GM12874 (cell line): Measurements from ENCODE around the gene KAT7.

Experiments used
- TF ChIP-seq, protein P1 (sequence below): IDR thresholded peaks from 2 replicates; pipeline ENCODE4 v1.5.1; 2011; ENCODE audit warnings: low read depth, mild to moderate bottlenecking, control low read depth, low read length, moderate library complexity; ENCODE audit not compliant: insufficient read depth

KAT7 gene

DNA sequence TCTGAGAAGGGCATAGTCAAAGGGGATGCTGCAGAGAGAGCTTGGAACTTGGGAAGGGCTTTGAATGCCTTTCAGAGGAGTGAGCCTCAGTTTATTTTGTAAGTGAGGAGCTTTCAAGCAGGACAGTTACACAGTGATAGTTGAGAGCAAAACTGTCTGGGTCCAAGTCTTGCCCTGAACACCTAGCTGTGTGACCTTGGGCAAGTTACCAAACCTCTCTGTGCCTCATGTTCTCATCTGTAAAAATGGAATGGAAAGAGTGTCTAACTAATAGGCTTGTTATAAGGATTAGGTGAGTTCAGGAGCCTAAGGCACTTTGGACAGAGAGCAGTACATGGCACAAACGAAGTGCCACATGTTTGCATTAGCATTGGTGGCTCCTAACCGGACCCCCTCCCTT lies 86.4 kb downstream of the KAT7 start:
- TF ChIP-seq, protein P1, sequence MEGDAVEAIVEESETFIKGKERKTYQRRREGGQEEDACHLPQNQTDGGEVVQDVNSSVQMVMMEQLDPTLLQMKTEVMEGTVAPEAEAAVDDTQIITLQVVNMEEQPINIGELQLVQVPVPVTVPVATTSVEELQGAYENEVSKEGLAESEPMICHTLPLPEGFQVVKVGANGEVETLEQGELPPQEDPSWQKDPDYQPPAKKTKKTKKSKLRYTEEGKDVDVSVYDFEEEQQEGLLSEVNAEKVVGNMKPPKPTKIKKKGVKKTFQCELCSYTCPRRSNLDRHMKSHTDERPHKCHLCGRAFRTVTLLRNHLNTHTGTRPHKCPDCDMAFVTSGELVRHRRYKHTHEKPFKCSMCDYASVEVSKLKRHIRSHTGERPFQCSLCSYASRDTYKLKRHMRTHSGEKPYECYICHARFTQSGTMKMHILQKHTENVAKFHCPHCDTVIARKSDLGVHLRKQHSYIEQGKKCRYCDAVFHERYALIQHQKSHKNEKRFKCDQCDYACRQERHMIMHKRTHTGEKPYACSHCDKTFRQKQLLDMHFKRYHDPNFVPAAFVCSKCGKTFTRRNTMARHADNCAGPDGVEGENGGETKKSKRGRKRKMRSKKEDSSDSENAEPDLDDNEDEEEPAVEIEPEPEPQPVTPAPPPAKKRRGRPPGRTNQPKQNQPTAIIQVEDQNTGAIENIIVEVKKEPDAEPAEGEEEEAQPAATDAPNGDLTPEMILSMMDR, result no peak

DNA sequence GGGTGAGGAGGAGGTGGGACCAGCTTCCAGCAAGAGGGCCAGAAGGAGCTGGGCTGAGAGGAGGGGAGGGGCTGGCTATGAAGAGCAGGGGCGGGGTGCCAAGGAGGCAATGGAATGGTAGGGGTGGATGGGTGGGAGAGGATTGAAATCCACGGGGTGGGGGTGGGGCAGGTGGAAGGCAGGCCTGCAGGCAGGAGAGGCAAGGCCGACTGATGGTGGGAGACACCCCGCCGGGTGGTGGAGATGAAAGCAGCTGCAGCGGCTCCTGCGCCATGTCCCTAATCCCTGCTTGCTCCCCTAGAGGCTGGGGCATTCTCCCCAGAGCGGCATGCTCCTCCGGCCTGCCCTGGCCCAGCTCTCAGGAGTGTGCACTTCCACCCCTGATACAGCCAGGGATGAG lies 87.2 kb downstream of the KAT7 start:
- TF ChIP-seq, protein P1, result no peak

DNA sequence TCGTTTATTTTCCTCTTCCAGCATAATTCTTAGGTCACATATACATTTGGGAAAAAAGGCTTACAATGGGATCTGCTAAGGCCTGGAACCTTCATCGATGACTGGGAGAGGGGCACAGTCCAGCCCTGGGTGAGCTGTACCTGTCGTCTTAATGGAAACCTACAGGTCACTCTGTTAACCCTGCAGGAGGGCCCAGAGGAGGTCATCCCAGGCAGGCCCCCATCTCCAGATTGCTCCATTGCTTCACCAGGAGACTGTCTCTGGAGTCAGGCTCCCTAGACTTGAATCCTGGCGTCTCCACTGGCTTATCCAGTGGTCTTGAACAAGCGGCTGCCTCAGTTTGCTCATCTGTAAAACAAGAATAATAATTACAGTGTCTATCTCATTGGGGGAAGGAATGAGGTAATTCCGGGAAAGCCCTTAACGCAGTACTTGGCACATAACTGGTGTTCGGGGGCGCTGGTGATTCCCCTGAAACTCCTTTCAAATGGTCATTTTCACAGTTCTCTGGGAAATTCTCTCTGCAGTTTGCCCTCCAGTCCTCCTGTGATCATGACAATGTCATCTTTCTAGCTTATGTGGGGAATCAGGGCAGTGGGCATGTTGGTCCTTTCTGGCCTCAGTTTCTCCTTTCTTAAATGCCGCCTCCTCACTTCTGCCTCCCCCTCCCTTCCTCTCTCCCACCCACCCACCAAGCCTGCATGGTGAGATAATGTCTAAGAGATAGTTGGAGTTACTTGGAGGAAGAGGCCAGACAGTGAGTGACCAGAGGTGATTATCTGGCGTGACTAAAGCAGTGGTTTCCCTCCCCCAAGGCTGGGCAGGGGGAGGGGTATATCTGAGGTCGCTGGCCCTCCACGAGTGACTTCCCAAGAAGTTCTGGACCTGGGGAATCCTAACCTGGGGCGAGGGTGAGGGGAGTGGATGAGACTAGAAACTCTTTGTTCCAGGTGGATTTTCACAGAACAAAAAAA lies 90.7 kb downstream of the KAT7 start:
- TF ChIP-seq, protein P1, result no peak

DNA sequence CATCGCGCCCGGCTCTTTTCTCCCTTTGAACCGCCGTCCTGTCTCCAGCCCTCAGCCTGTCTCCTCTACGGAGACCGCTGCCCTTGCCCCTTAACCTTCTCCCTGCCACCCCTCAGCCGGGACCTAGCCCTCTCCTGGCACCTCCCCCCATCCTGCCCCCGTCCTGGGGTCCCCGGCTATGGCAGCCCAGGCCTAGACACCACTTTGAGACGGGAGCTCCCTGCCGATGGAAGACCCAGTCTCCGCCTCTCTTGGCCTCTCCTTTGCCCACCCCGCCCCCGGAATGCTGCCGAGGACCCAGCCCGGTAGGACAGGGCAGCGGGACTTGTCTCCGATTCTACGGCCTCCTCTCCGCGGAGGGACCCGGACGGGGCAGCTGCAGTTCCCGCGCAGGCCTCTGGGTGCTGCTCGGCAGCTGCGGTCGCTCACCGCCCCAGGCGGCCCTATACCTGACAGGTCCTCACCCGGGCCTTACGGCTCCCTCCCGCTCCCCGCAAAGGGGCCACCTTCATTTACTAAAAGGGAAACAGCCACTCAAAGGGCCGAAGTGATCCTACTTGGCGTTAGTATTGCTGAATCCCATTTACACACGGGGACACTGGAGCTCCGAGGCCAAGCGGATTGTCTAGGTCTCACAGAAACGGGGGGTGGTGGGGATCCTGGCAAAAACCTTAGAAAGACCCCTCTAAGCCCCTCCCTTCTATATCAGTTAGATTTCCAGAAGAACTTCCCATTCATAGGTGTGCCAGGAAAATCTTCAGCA lies 92.0 kb downstream of the KAT7 start:
- TF ChIP-seq, protein P1, result peak; percentile 99

DNA sequence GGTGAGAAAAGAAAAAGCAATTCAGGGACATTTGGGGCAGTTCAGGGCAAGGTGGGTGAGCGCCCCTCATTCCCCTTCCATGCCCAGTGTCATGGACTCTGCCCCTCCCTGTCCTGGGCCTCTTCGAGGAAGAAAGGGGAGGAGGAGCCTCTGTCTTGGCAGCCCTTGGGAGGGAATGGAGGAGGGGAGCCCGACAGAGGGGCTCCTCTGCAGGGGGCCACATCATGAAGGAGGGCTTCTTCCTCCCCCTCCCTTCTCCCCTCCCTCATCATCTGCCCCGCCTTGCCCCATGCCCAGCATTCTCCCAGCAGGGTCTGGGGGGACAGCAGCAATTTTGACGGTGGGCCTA lies 92.5 kb downstream of the KAT7 start:
- TF ChIP-seq, protein P1, result no peak

DNA sequence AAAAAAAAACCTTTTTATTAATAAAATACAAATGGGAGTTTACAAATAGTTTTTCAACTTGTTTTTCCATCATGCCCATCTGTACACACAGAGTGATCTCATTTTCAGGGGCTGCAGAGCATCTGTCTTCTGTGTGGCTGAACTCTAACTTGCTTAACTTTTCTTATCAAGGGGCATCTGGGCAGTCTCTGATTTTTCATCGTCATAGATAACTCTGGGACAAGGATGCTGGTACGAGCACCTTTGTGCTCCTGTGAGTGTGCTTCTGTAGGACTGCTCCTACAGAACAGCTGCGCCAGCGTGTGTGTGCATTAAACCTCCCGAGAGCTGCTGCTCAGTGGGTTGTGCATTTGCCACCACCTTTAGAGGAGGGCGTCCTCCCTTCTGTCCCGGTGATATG lies 94.0 kb downstream of the KAT7 start:
- TF ChIP-seq, protein P1, result no peak
